IMR-90 (cell line): ENCODE data around the gene NF2. TPM values are rescaled to one million over a fixed set of nuclear protein-coding genes. Genes with fewer than 3 reads are reported as not detected.

Source experiments
- ATAC-seq: fragments of 200-7000 bp; cut with Tn5 transposase; 2 replicates; pipeline ENCODE4 v1.9.1; 2020; ENCODE audit warnings: low read depth, mild to moderate bottlenecking, moderate library complexity
- BruUV-seq: library from RNA; stranded (reverse); fragments of 400-500 nt; replicated peaks from 2 replicates; lab custom pipeline; 2021; lab: Mats Ljungman, UMichigan
- CTCF ChIA-PET: fragments of 300-600 bp; formaldehyde crosslinking; extraction: SDS; loops from one replicate; lab custom pipeline; 2021; ENCODE audit warnings: antibody characterized with exemption; lab: Yijun Ruan, JAX
- POLR2A ChIA-PET: fragments of 300-600 bp; sonication (Branson Sonifier 250); formaldehyde crosslinking; loops from one replicate; lab custom pipeline; 2022; ENCODE audit warnings: antibody characterized with exemption; ENCODE audit not compliant: unreplicated experiment; lab: Charles Lee
- DNase-seq: peaks from one replicate; pipeline ENCODE4 v3.0.0; 2013
- H2AFZ ChIP-seq: replicated peaks from 2 replicates; pipeline ENCODE3; 2013; ENCODE audit warnings: low read length, mild to moderate bottlenecking; ENCODE audit not compliant: poor library complexity
- H2AK5ac ChIP-seq: 2 replicates; pipeline ENCODE4 v1.6.1; 2013; ENCODE audit warnings: low read depth, low read length, inconsistent platforms
- H2AK9ac ChIP-seq: replicated peaks from 2 replicates; pipeline ENCODE3; 2013; ENCODE audit warnings: mild to moderate bottlenecking, low read depth, low read length, moderate library complexity; ENCODE audit not compliant: poor library complexity
- H2BK120ac ChIP-seq: 2 replicates; pipeline ENCODE4 v1.6.1; 2013; ENCODE audit warnings: low read depth, low read length, inconsistent platforms
- H2BK15ac ChIP-seq: 3 replicates; pipeline ENCODE4 v1.6.1; 2013; ENCODE audit warnings: low read depth, low read length, inconsistent platforms
- H2BK20ac ChIP-seq: 2 replicates; pipeline ENCODE4 v1.6.1; 2013; ENCODE audit warnings: low read depth, mild to moderate bottlenecking, inconsistent platforms, low read length, moderate library complexity
- H2BK5ac ChIP-seq: 2 replicates; pipeline ENCODE4 v1.6.1; 2013; ENCODE audit warnings: mild to moderate bottlenecking, low read depth, low read length, inconsistent platforms; ENCODE audit not compliant: poor library complexity, severe bottlenecking
- H3K14ac ChIP-seq: replicated peaks from 2 replicates; pipeline ENCODE4 v1.6.1; 2013; ENCODE audit warnings: low read depth, low read length, inconsistent platforms
- H3K18ac ChIP-seq: 2 replicates; pipeline ENCODE4 v1.6.1; 2013; ENCODE audit warnings: low read depth, low read length, control low read depth
- H3K23ac ChIP-seq: 2 replicates; pipeline ENCODE4 v1.6.1; 2013; ENCODE audit warnings: low read depth, low read length, inconsistent platforms
- H3K27ac ChIP-seq: 2 replicates; pipeline ENCODE4 v1.5.1; 2013; ENCODE audit warnings: mild to moderate bottlenecking, control low read depth, low read length; ENCODE audit not compliant: insufficient read depth
- H3K27me3 ChIP-seq: 2 replicates; pipeline ENCODE4 v1.6.1; 2013; ENCODE audit warnings: low read length; ENCODE audit not compliant: control insufficient read depth, insufficient read depth
- H3K36me3 ChIP-seq: 2 replicates; pipeline ENCODE4 v1.6.1; 2013; ENCODE audit warnings: low read length, mixed read lengths; ENCODE audit not compliant: control insufficient read depth, insufficient read depth
- H3K4ac ChIP-seq: 2 replicates; pipeline ENCODE4 v1.6.1; 2013; ENCODE audit warnings: low read depth, low read length, inconsistent platforms
- H3K4me1 ChIP-seq: 2 replicates; pipeline ENCODE4 v1.6.1; 2013; ENCODE audit warnings: low read length, mixed read lengths; ENCODE audit not compliant: control insufficient read depth, insufficient read depth
- H3K4me2 ChIP-seq: 2 replicates; pipeline ENCODE4 v1.6.1; 2013; ENCODE audit warnings: low read depth, mild to moderate bottlenecking, control low read depth, low read length, moderate library complexity
- H3K4me3 ChIP-seq: 2 replicates; pipeline ENCODE4 v1.5.1; 2013; ENCODE audit warnings: low read depth, mild to moderate bottlenecking, control low read depth, low read length, moderate library complexity; ENCODE audit not compliant: insufficient read depth
- H3K56ac ChIP-seq: 2 replicates; pipeline ENCODE4 v1.6.1; 2013; ENCODE audit warnings: low read length, inconsistent platforms; ENCODE audit not compliant: insufficient read depth; ENCODE audit errors: extremely low read depth
- H3K79me1 ChIP-seq, 2 experiments: 2 replicates each; pipeline ENCODE4 v1.6.1; 2013; ENCODE audit warnings: low read length in 2 of 2, inconsistent platforms in 1 of 2, low read depth in 1 of 2
- H3K9ac ChIP-seq: 2 replicates; pipeline ENCODE4 v1.6.1; 2013; ENCODE audit warnings: low read depth, low read length, control low read depth
- H3K9me1 ChIP-seq: 2 replicates; pipeline ENCODE4 v1.6.1; 2013; ENCODE audit warnings: low read length, inconsistent platforms; ENCODE audit not compliant: insufficient read depth
- H3K9me3 ChIP-seq: 2 replicates; pipeline ENCODE4 v1.6.1; 2013; ENCODE audit warnings: low read length; ENCODE audit not compliant: control insufficient read depth, insufficient read depth
- H4K20me1 ChIP-seq: 2 replicates; pipeline ENCODE4 v1.6.1; 2013; ENCODE audit warnings: low read length, inconsistent platforms; ENCODE audit not compliant: insufficient read depth
- H4K5ac ChIP-seq: 2 replicates; pipeline ENCODE4 v1.6.1; 2013; ENCODE audit warnings: mild to moderate bottlenecking, low read depth, low read length, control low read depth
- H4K8ac ChIP-seq, 2 experiments: 2 replicates each; pipeline ENCODE4 v1.6.1; 2013; ENCODE audit warnings: low read depth in 2 of 2, low read length in 2 of 2, control low read depth in 1 of 2, inconsistent platforms in 1 of 2
- H4K91ac ChIP-seq: 2 replicates; pipeline ENCODE4 v1.6.1; 2013; ENCODE audit warnings: low read depth, low read length, inconsistent platforms; ENCODE audit not compliant: insufficient read depth
- BHLHE40 ChIP-seq: fragments of 150-350 bp; IDR thresholded peaks from 2 replicates; pipeline ENCODE4 v1.6.1; 2016; ENCODE audit warnings: mild to moderate bottlenecking, low read depth, low read length
- CHD1 ChIP-seq: IDR thresholded peaks from 2 replicates; pipeline ENCODE4 v1.6.1; 2012; ENCODE audit warnings: low read depth, low read length, improper control_type of control experiment
- CTCF ChIP-seq: conservative IDR thresholded peaks from 2 replicates; pipeline ENCODE4 v1.5.1; 2012; ENCODE audit warnings: mild to moderate bottlenecking, low read depth, low read length, improper control_type of control experiment
- ELK1 ChIP-seq: fragments of 150-350 bp; IDR thresholded peaks from 2 replicates; pipeline ENCODE4 v1.6.1; 2016; ENCODE audit warnings: low read depth, mild to moderate bottlenecking, low read length, moderate library complexity, borderline replicate concordance
- FOS ChIP-seq: fragments of 150-350 bp; IDR thresholded peaks from 2 replicates; pipeline ENCODE4 v1.6.1; 2016; ENCODE audit warnings: low read depth, low read length
- MAFK ChIP-seq: IDR thresholded peaks from 2 replicates; pipeline ENCODE4 v1.6.1; 2012; ENCODE audit warnings: low read depth, low read length, improper control_type of control experiment
- MAZ ChIP-seq: IDR thresholded peaks from 2 replicates; pipeline ENCODE4 v1.6.1; 2012; ENCODE audit warnings: low read depth, mild to moderate bottlenecking, low read length, improper control_type of control experiment, moderate library complexity, borderline replicate concordance
- MXI1 ChIP-seq: IDR thresholded peaks from 2 replicates; pipeline ENCODE4 v1.6.1; 2012; ENCODE audit warnings: low read depth, mild to moderate bottlenecking, low read length, moderate library complexity, borderline replicate concordance
- NFE2L2 ChIP-seq: fragments of 150-350 bp; IDR thresholded peaks from 2 replicates; pipeline ENCODE4 v1.6.1; 2016; ENCODE audit warnings: low read depth, mild to moderate bottlenecking, low read length
- POLR2A ChIP-seq: IDR thresholded peaks from 2 replicates; pipeline ENCODE4 v1.6.1; 2012; ENCODE audit warnings: mild to moderate bottlenecking, low read depth, low read length
- RAD21 ChIP-seq: IDR thresholded peaks from 2 replicates; pipeline ENCODE4 v1.6.1; 2012; ENCODE audit warnings: low read length, improper control_type of control experiment
- RCOR1 ChIP-seq: IDR thresholded peaks from 2 replicates; pipeline ENCODE4 v1.6.1; 2012; ENCODE audit warnings: mild to moderate bottlenecking, low read length, improper control_type of control experiment; ENCODE audit not compliant: insufficient replicate concordance
- RFX5 ChIP-seq: IDR thresholded peaks from 2 replicates; pipeline ENCODE4 v1.8.0; 2012; ENCODE audit warnings: low read depth, mild to moderate bottlenecking, low read length, moderate library complexity
- SMC3 ChIP-seq: fragments of 150-350 bp; IDR thresholded peaks from 2 replicates; pipeline ENCODE4 v1.6.1; 2016; ENCODE audit warnings: low read depth, mild to moderate bottlenecking, antibody characterized with exemption, low read length, moderate library complexity
- WGBS, 2 experiments: methylation state at CpG; one replicate each; pipeline versions ENCODE4 v1.1.5 to v1.1.7; 2013; ENCODE audit warnings: missing lambda C conversion rate in 2 of 2; ENCODE audit not compliant: insufficient read length in 1 of 2; ENCODE audit errors: extremely low coverage in 2 of 2; 5-methylcytosine and 5-hydroxymethylcytosine counted together
- dilution Hi-C: fragments of 300-500 bp; cut with HindIII; formaldehyde crosslinking; loops from one replicate; pipeline ENCODE4 v1.14.3; 2018; ENCODE audit warnings: low sequenced_read_pairs; ENCODE audit not compliant: unreplicated experiment
- in situ Hi-C: fragments of 300-500 bp; cut with MboI; formaldehyde crosslinking; loops from 3 replicates; pipeline ENCODE4 v1.14.3; 2019; ENCODE audit warnings: low sequenced_read_pairs, inconsistent platforms, mixed read lengths
- intact Hi-C: fragments of 100-400 bp; cut with micrococcal nuclease; formaldehyde crosslinking; loops from 2 replicates; pipeline ENCODE4 v1.10.0; 2022
- polyA plus RNA-seq, 3 experiments: library from polyadenylated mRNA; depleted of rRNA; stranded (reverse); fragments of >200 nt; gene quantifications; 2 replicates each; pipeline ENCODE4 v1.2.3, GENCODE V29; 2012; ENCODE audit warnings: low replicate concordance in 1 of 3
- total RNA-seq: library from RNA; depleted of rRNA; stranded (reverse); fragments of >200 nt; gene quantifications from 2 replicates; pipeline ENCODE4 v1.2.3, GENCODE V29; 2012
- TF ChIP-seq, protein P1 (sequence below): fragments of 150-350 bp; IDR thresholded peaks from 2 replicates; pipeline ENCODE4 v1.6.1; 2017; ENCODE audit warnings: mild to moderate bottlenecking, antibody characterized with exemption, low read length, low read depth

Gene NF2
- total and polyA plus RNA-seq, 2 of the 4 experiments (the other 2 are of a cell fraction) = 59.0 to 151 TPM

- ATAC-seq (peak; percentile 19; the same call in 1 of the 2 replicates), DNase-seq (peak; percentile 46)
- Histone ChIP-seq H3K9ac (no peak overlapping the region), H3K79me1 (peaks cover 24 to 76% of the 10 kb centered on the region in 2 experiments), H4K5ac (peak overlapping the region; percentile 41), H4K91ac (peak overlapping the region; percentile 24; the same call in 1 of the 2 replicates), H3K9me3 (peaks cover 4% of the 10 kb centered on the region; the same call in 1 of the 2 replicates), H3K23ac (0 out of 2 replicates have a peak overlapping the region, but pooled peaks have one; percentile 13), H2AFZ (no peak overlapping the region), H4K20me1 (no peaks in the 10 kb centered on the region), H2BK15ac (no peak overlapping the region; the same call in 2 of the 3 replicates), H2BK120ac (peak overlapping the region; percentile 30; the same call in 1 of the 2 replicates), H3K9me1 (peaks cover 22% of the 10 kb centered on the region), H2AK9ac (peak overlapping the region; percentile 4), H3K14ac (peak overlapping the region; percentile 74), H3K56ac (no peak overlapping the region), H4K8ac (peak overlapping the region in 1 of 2 experiments; percentile 33; a peak in 3 of 4 replicates), H3K36me3 (no peaks in the 10 kb centered on the region), H3K4ac (peak overlapping the region; percentile 65), H3K27ac (peak overlapping the region; percentile 58; the same call in 1 of the 2 replicates), H3K18ac (peak overlapping the region; percentile 90), H3K4me1 (peaks cover 24% of the 10 kb centered on the region), H2AK5ac (peak overlapping the region; percentile 24; the same call in 1 of the 2 replicates), H2BK5ac (peak overlapping the region; percentile 71), H2BK20ac (peak overlapping the region; percentile 46), H3K4me2 (peak overlapping the region; percentile 34), H3K27me3 (no peaks in the 10 kb centered on the region), H3K4me3 (no peak overlapping the region)
- in situ Hi-C loops (no loop called here), intact Hi-C loops (no loop called here), dilution Hi-C loops (no loop called here)
- ChIA-PET POLR2A (no interaction called here), CTCF (interaction anchor here (0.6 to 0.7 kb wide), 2 partner anchors 10 to 11 kb away, joined by 3 read pairs; no protein-coding TSS in a partner anchor)
- no CpG with 5 or more reads among the region's 4 CpGs for WGBS, 2 experiments
- no TSS peak for BruUV-seq
- TF ChIP-seq FOS = no peak
- no peak for TF ChIP-seq POLR2A
- TF ChIP-seq MAFK = no peak
- TF ChIP-seq RFX5 = no peak
- TF ChIP-seq MAZ = no peak
- no peak for TF ChIP-seq RAD21
- TF ChIP-seq SMC3 = no peak
- no peak for TF ChIP-seq BHLHE40
- TF ChIP-seq CHD1 = no peak
- TF ChIP-seq, protein P1, sequence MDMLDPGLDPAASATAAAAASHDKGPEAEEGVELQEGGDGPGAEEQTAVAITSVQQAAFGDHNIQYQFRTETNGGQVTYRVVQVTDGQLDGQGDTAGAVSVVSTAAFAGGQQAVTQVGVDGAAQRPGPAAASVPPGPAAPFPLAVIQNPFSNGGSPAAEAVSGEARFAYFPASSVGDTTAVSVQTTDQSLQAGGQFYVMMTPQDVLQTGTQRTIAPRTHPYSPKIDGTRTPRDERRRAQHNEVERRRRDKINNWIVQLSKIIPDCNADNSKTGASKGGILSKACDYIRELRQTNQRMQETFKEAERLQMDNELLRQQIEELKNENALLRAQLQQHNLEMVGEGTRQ = no peak
- no peak for TF ChIP-seq RCOR1
- TF ChIP-seq MXI1 = no peak
- TF ChIP-seq NFE2L2 = no peak
- TF ChIP-seq CTCF = no peak
- TF ChIP-seq ELK1 = no peak
Measured at GRCh38 chr22:29615705-29616327, 12.4 kb downstream of the NF2 start.
